ENCODE results near the gene NTN1. TPM values are rescaled to one million over a fixed set of nuclear protein-coding genes. Genes with fewer than 3 reads are reported as not detected.

Gene NTN1
- total RNA-seq, 1 experiment from 2014 or later: 4.2 TPM

DNA sequence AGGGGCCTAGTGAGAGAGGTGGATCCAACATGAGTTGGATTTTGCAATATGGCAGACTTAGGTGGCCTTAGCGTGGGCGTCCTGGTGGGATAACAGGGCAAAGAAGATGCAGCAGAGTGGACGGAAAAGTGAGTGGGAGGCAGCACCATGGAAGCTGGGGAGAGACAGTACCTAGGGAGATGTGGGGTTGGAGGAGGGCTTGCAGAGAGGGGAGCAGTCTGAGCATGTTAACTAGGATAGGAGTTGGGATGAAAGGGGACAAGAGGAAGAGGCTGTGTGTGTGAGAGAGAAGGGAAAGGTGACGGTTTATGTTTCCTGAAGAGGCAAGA lies 120.1 kb downstream of the NTN1 start:
- H3K9me3 ChIP-seq (ENCODE audit: control insufficient read depth in 1 of 2, insufficient read depth in 1 of 2, low read depth in 1 of 2, low read length in 2 of 2): no peaks in the 10 kb centered on the region
- no peak overlapping the region for H3K4me3 ChIP-seq (replicated peaks in 1 of 2; ENCODE audit: low read depth in 1 of 2, low read length in 2 of 2)
- intact Hi-C loops (cut with micrococcal nuclease): no loop called here
- ChIA-PET CTCF (no interaction called here), RAD21 (ENCODE audit: low non-redundant PET in 1 of 2, low total read pairs in 2 of 2, uncharacterized antibody in 2 of 2, unreplicated experiment in 2 of 2) (no interaction called here), POLR2A (no interaction called here)
- no peaks in the 10 kb centered on the region for H4K20me1 ChIP-seq (ENCODE audit: insufficient read depth)
- H3K9ac ChIP-seq (ENCODE audit: low read length): no peak overlapping the region
- H3K4me2 ChIP-seq (ENCODE audit: low read length): no peak overlapping the region
- no peak overlapping the region for H2AFZ ChIP-seq (ENCODE audit: low read depth, low read length, poor library complexity, severe bottlenecking)
- no peaks in the 10 kb centered on the region for H3K27me3 ChIP-seq (ENCODE audit: insufficient read depth, low read length)
- no peak for ATAC-seq
- no peaks in the 10 kb centered on the region for H3K79me2 ChIP-seq (ENCODE audit: insufficient read depth, low read length)
- no peaks in the 10 kb centered on the region for H3K9me2 ChIP-seq (ENCODE audit: insufficient read depth)
- no peak for DNase-seq (ENCODE audit: low read depth, low spot score)
- no peak overlapping the region for H3K27ac ChIP-seq (ENCODE audit: low read depth, low read length)
- TF ChIP-seq, protein P1, sequence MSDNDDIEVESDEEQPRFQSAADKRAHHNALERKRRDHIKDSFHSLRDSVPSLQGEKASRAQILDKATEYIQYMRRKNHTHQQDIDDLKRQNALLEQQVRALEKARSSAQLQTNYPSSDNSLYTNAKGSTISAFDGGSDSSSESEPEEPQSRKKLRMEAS (IDR thresholded peaks at IDR 0.05): no peak
- no peak for TF ChIP-seq FOSL1 (IDR thresholded peaks at IDR 0.05; ENCODE audit: low read depth)
- TF ChIP-seq EZH2 (IDR thresholded peaks at IDR 0.05): no peak
- TF ChIP-seq, protein P2, sequence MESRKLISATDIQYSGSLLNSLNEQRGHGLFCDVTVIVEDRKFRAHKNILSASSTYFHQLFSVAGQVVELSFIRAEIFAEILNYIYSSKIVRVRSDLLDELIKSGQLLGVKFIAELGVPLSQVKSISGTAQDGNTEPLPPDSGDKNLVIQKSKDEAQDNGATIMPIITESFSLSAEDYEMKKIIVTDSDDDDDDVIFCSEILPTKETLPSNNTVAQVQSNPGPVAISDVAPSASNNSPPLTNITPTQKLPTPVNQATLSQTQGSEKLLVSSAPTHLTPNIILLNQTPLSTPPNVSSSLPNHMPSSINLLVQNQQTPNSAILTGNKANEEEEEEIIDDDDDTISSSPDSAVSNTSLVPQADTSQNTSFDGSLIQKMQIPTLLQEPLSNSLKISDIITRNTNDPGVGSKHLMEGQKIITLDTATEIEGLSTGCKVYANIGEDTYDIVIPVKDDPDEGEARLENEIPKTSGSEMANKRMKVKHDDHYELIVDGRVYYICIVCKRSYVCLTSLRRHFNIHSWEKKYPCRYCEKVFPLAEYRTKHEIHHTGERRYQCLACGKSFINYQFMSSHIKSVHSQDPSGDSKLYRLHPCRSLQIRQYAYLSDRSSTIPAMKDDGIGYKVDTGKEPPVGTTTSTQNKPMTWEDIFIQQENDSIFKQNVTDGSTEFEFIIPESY (IDR thresholded peaks at IDR 0.05; ENCODE audit: extremely low read depth, insufficient replicate concordance, low read length): no peak
- BruUV-seq (replicated peaks): no TSS peak
- peaks cover 0 to 6% of the 10 kb centered on the region in 2 experiments; a peak in 1 of 4 replicates for H3K4me1 ChIP-seq (ENCODE audit: control insufficient read depth in 1 of 2, insufficient read depth in 2 of 2, low read length in 2 of 2)
- H3K36me3 ChIP-seq (ENCODE audit: control insufficient read depth in 1 of 2, insufficient read depth in 2 of 2, low read length in 2 of 2): no peaks in the 10 kb centered on the region

DNA sequence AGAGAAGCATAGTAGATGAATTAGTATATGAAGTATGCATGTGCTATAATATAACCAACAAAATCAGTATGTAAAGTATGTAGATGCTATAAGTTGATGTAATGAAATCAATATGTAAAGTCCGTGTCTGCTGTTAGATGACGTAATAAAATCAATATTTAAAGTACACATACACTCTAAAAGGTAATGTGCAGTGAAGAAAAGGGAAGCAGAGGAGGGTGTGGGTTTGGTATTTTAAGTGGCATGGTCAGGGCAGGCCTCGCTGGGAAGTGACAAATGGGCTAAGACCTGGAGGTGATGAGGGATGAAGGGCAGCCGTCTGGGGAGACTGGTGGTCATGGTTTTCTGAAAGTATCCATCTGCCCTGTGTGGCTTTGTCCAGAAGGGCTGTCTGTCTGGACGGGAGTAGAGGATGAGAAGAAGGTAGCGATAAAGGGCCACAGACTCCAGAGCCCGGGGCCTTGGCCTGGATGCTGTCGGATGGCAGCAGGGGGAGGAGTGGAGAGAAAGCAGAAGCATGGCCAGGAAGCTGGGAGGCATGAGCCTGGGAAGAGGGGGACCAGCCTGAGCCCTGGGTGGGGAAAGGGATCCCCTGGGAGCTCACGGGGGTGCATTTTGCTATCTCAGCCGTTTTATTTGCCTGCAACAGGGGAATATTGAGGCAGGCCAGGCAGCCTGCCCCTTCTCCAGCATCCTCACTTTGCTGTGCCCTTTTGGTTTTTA lies 121.6 kb downstream of the NTN1 start:
- H3K9me2 ChIP-seq (ENCODE audit: insufficient read depth): no peaks in the 10 kb centered on the region
- POLR2A ChIA-PET: no interaction called here
- no peak overlapping the region for H2AFZ ChIP-seq (ENCODE audit: low read depth, low read length, poor library complexity, severe bottlenecking)
- no peak for ATAC-seq
- BruUV-seq (replicated peaks): no TSS peak
- CTCF ChIA-PET: no interaction called here
- DNase-seq (ENCODE audit: low read depth, low spot score): no peak
- intact Hi-C loops (cut with micrococcal nuclease): no loop called here
- no peaks in the 10 kb centered on the region for H3K4me1 ChIP-seq (ENCODE audit: control insufficient read depth in 1 of 2, insufficient read depth in 2 of 2, low read length in 2 of 2)
- no peak overlapping the region for H3K4me3 ChIP-seq (replicated peaks in 1 of 2; ENCODE audit: low read depth in 1 of 2, low read length in 2 of 2)
- H3K27me3 ChIP-seq (ENCODE audit: insufficient read depth, low read length): no peaks in the 10 kb centered on the region
- H3K4me2 ChIP-seq (ENCODE audit: low read length): no peak overlapping the region
- no peaks in the 10 kb centered on the region for H3K79me2 ChIP-seq (ENCODE audit: insufficient read depth, low read length)
- H3K9me3 ChIP-seq (ENCODE audit: control insufficient read depth in 1 of 2, insufficient read depth in 1 of 2, low read depth in 1 of 2, low read length in 2 of 2): no peaks in the 10 kb centered on the region
- RAD21 ChIA-PET (ENCODE audit: low non-redundant PET in 1 of 2, low total read pairs in 2 of 2, uncharacterized antibody in 2 of 2, unreplicated experiment in 2 of 2): no interaction called here
- no peaks in the 10 kb centered on the region for H4K20me1 ChIP-seq (ENCODE audit: insufficient read depth)
- H3K27ac ChIP-seq (ENCODE audit: low read depth, low read length): no peak overlapping the region
- H3K9ac ChIP-seq (ENCODE audit: low read length): no peak overlapping the region
- H3K36me3 ChIP-seq (ENCODE audit: control insufficient read depth in 1 of 2, insufficient read depth in 2 of 2, low read length in 2 of 2): no peaks in the 10 kb centered on the region
- TF ChIP-seq POLR2A (IDR thresholded peaks at IDR 0.05; ENCODE audit: borderline replicate concordance, extremely low read depth, insufficient read depth, insufficient read length) (no peak), FOSL1 (IDR thresholded peaks at IDR 0.05; ENCODE audit: low read depth) (no peak), EZH2 (IDR thresholded peaks at IDR 0.05) (no peak), YY1 (IDR thresholded peaks at IDR 0.05; ENCODE audit: extremely low read depth, insufficient replicate concordance, low read depth, low read length) (no peak), EZH2phosphoT487 (IDR thresholded peaks at IDR 0.05; ENCODE audit: borderline replicate concordance) (no peak), ZFX (IDR thresholded peaks at IDR 0.05) (no peak), SP1 (IDR thresholded peaks at IDR 0.05; ENCODE audit: low read depth) (no peak), CBX3 (IDR thresholded peaks at IDR 0.05; ENCODE audit: low read depth) (no peak), POLR2AphosphoS5 (IDR thresholded peaks at IDR 0.05; ENCODE audit: low read depth, low read length) (no peak), SRF (IDR thresholded peaks at IDR 0.05; ENCODE audit: low read depth) (no peak), ELF1 (IDR thresholded peaks at IDR 0.05; ENCODE audit: borderline replicate concordance, low read depth) (no peak), EGR1 (IDR thresholded peaks at IDR 0.05; ENCODE audit: low read depth) (no peak)
- TF ChIP-seq, protein P1 (IDR thresholded peaks at IDR 0.05): no peak
- TF ChIP-seq, protein P3, sequence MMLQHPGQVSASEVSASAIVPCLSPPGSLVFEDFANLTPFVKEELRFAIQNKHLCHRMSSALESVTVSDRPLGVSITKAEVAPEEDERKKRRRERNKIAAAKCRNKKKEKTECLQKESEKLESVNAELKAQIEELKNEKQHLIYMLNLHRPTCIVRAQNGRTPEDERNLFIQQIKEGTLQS (IDR thresholded peaks at IDR 0.05): no peak
- TF ChIP-seq, protein P4, sequence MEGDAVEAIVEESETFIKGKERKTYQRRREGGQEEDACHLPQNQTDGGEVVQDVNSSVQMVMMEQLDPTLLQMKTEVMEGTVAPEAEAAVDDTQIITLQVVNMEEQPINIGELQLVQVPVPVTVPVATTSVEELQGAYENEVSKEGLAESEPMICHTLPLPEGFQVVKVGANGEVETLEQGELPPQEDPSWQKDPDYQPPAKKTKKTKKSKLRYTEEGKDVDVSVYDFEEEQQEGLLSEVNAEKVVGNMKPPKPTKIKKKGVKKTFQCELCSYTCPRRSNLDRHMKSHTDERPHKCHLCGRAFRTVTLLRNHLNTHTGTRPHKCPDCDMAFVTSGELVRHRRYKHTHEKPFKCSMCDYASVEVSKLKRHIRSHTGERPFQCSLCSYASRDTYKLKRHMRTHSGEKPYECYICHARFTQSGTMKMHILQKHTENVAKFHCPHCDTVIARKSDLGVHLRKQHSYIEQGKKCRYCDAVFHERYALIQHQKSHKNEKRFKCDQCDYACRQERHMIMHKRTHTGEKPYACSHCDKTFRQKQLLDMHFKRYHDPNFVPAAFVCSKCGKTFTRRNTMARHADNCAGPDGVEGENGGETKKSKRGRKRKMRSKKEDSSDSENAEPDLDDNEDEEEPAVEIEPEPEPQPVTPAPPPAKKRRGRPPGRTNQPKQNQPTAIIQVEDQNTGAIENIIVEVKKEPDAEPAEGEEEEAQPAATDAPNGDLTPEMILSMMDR (IDR thresholded peaks at IDR 0.05 in 2 of 3, conservative IDR thresholded peaks at IDR 0.05 in 1 of 3; ENCODE audit: borderline replicate concordance in 1 of 3, insufficient read depth in 1 of 3, low read depth in 2 of 3, low read length in 2 of 3): no peak

Data from HCT116 (cell line).